Measurements from ENCODE around the gene ZBTB47. TPM values are rescaled to one million over a fixed set of nuclear protein-coding genes. Genes with fewer than 3 reads are reported as not detected.

The ZBTB47 gene
- total and polyA plus RNA-seq, 2 experiments from 2014 or later = 0.48 to 2.8 TPM

DNA sequence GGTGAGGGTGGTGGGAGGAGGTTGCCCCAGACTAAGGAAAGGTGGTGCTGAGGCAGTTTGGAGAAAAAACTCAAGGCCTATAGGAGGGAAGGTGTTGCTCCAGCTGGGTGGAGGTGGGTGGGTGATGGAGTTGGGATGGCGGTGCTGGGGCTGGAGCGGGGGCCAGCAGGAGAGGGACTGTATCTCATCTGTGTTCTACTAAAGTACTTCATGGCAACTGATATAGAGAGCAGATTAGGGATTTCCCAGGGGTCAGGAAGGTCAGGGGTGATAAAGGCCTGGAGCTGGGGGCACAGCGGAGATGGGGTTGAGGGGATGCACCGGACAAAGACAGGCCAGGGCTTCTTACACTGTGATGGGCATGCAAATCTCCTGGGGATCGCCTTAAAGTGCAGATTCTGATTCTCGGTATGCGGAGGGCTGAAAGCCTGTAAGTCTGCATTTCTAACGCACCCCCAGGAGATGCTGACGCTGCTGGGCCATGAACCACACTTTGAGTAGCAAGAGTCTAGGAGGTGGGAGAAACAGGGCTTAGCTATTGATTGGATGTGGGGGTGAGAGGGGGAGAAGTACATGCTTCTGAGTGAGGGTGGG lies 36.0 kb downstream of the ZBTB47 start (continued):
- TF ChIP-seq, protein P1, sequence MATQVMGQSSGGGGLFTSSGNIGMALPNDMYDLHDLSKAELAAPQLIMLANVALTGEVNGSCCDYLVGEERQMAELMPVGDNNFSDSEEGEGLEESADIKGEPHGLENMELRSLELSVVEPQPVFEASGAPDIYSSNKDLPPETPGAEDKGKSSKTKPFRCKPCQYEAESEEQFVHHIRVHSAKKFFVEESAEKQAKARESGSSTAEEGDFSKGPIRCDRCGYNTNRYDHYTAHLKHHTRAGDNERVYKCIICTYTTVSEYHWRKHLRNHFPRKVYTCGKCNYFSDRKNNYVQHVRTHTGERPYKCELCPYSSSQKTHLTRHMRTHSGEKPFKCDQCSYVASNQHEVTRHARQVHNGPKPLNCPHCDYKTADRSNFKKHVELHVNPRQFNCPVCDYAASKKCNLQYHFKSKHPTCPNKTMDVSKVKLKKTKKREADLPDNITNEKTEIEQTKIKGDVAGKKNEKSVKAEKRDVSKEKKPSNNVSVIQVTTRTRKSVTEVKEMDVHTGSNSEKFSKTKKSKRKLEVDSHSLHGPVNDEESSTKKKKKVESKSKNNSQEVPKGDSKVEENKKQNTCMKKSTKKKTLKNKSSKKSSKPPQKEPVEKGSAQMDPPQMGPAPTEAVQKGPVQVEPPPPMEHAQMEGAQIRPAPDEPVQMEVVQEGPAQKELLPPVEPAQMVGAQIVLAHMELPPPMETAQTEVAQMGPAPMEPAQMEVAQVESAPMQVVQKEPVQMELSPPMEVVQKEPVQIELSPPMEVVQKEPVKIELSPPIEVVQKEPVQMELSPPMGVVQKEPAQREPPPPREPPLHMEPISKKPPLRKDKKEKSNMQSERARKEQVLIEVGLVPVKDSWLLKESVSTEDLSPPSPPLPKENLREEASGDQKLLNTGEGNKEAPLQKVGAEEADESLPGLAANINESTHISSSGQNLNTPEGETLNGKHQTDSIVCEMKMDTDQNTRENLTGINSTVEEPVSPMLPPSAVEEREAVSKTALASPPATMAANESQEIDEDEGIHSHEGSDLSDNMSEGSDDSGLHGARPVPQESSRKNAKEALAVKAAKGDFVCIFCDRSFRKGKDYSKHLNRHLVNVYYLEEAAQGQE (IDR thresholded peaks at IDR 0.05; ENCODE audit: unreplicated experiment) = no peak

DNA sequence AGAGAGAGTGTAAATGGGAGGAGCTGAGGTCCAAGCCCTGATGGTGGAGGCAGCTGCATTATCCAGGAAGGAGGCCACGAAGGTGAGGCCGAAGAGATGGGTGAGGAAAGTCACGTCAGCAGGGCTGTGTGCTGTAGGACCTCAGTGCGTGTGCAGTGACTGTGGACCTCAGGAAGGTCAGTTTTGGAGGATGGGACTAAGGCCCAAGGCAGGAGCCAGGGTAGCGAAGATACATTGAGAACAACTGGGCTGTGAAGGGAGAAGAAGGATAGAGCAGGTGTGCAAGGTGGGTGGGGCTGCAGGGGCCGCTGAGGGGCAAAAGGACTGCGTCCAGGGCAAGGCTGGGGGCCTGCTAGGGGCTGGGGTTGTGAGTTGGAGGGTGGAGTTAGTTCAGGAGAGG lies 36.7 kb downstream of the ZBTB47 start:
- Histone ChIP-seq H3K27ac (ENCODE audit: low read depth) (no peak overlapping the region), H3K36me3 (ENCODE audit: insufficient read depth) (no peaks in the 10 kb centered on the region), H2AFZ (no peak overlapping the region), H3K4me1 (ENCODE audit: insufficient read depth) (no peaks in the 10 kb centered on the region), H3K4me2 (no peak overlapping the region), H3F3A (replicated peaks; ENCODE audit: low read depth) (no peaks in the 10 kb centered on the region), H4K20me1 (replicated peaks; ENCODE audit: insufficient read depth) (no peaks in the 10 kb centered on the region), H3K79me2 (replicated peaks; ENCODE audit: insufficient read depth) (no peaks in the 10 kb centered on the region), H3K4me3 (no peak overlapping the region), H3K27me3 (ENCODE audit: insufficient read depth) (no peaks in the 10 kb centered on the region), H3K9me2 (ENCODE audit: insufficient read depth) (no peaks in the 10 kb centered on the region)
- ATAC-seq (no peak), DNase-seq (ENCODE audit: low spot score) (no peak)
- Mint-ChIP-seq H3K27me3 (ENCODE audit: insufficient read depth, low read depth, poor library complexity) (peaks cover 17% of the 10 kb centered on the region), H3K36me3 (ENCODE audit: low read depth) (no peaks in the 10 kb centered on the region), H3K4me1 (peaks cover 19% of the 10 kb centered on the region), H3K4me3 (no peak overlapping the region), H3K27ac (no peak overlapping the region; the same call in 1 of the 2 replicates), H3K9me3 (no peaks in the 10 kb centered on the region)
- no peak for TF ChIP-seq POLR2AphosphoS5 (IDR thresholded peaks at IDR 0.05; ENCODE audit: low read depth)
- TF ChIP-seq, protein P2, sequence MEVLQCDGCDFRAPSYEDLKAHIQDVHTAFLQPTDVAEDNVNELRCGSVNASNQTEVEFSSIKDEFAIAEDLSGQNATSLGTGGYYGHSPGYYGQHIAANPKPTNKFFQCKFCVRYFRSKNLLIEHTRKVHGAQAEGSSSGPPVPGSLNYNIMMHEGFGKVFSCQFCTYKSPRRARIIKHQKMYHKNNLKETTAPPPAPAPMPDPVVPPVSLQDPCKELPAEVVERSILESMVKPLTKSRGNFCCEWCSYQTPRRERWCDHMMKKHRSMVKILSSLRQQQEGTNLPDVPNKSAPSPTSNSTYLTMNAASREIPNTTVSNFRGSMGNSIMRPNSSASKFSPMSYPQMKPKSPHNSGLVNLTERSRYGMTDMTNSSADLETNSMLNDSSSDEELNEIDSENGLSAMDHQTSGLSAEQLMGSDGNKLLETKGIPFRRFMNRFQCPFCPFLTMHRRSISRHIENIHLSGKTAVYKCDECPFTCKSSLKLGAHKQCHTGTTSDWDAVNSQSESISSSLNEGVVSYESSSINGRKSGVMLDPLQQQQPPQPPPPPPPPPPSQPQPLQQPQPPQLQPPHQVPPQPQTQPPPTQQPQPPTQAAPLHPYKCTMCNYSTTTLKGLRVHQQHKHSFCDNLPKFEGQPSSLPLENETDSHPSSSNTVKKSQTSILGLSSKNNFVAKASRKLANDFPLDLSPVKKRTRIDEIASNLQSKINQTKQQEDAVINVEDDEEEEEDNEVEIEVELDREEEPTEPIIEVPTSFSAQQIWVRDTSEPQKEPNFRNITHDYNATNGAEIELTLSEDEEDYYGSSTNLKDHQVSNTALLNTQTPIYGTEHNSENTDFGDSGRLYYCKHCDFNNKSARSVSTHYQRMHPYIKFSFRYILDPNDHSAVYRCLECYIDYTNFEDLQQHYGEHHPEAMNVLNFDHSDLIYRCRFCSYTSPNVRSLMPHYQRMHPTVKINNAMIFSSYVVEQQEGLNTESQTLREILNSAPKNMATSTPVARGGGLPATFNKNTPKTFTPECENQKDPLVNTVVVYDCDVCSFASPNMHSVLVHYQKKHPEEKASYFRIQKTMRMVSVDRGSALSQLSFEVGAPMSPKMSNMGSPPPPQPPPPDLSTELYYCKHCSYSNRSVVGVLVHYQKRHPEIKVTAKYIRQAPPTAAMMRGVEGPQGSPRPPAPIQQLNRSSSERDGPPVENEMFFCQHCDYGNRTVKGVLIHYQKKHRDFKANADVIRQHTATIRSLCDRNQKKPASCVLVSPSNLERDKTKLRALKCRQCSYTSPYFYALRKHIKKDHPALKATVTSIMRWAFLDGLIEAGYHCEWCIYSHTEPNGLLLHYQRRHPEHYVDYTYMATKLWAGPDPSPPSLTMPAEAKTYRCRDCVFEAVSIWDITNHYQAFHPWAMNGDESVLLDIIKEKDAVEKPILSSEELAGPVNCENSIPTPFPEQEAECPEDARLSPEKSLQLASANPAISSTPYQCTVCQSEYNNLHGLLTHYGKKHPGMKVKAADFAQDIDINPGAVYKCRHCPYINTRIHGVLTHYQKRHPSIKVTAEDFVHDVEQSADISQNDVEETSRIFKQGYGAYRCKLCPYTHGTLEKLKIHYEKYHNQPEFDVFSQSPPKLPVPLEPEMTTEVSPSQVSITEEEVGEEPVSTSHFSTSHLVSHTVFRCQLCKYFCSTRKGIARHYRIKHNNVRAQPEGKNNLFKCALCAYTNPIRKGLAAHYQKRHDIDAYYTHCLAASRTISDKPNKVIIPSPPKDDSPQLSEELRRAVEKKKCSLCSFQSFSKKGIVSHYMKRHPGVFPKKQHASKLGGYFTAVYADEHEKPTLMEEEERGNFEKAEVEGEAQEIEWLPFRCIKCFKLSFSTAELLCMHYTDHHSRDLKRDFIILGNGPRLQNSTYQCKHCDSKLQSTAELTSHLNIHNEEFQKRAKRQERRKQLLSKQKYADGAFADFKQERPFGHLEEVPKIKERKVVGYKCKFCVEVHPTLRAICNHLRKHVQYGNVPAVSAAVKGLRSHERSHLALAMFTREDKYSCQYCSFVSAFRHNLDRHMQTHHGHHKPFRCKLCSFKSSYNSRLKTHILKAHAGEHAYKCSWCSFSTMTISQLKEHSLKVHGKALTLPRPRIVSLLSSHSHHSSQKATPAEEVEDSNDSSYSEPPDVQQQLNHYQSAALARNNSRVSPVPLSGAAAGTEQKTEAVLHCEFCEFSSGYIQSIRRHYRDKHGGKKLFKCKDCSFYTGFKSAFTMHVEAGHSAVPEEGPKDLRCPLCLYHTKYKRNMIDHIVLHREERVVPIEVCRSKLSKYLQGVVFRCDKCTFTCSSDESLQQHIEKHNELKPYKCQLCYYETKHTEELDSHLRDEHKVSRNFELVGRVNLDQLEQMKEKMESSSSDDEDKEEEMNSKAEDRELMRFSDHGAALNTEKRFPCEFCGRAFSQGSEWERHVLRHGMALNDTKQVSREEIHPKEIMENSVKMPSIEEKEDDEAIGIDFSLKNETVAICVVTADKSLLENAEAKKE (CRISPR knock-in tag; IDR thresholded peaks at IDR 0.05) = no peak
- no peak for TF ChIP-seq NANOG (IDR thresholded peaks at IDR 0.05; ENCODE audit: borderline replicate concordance)
- no peak for TF ChIP-seq EZH2 (IDR thresholded peaks at IDR 0.05; ENCODE audit: low read depth, unreplicated experiment)
- no peak for TF ChIP-seq ZNF331 (CRISPR knock-in tag; IDR thresholded peaks at IDR 0.05; ENCODE audit: low read depth)
- TF ChIP-seq, protein P3, sequence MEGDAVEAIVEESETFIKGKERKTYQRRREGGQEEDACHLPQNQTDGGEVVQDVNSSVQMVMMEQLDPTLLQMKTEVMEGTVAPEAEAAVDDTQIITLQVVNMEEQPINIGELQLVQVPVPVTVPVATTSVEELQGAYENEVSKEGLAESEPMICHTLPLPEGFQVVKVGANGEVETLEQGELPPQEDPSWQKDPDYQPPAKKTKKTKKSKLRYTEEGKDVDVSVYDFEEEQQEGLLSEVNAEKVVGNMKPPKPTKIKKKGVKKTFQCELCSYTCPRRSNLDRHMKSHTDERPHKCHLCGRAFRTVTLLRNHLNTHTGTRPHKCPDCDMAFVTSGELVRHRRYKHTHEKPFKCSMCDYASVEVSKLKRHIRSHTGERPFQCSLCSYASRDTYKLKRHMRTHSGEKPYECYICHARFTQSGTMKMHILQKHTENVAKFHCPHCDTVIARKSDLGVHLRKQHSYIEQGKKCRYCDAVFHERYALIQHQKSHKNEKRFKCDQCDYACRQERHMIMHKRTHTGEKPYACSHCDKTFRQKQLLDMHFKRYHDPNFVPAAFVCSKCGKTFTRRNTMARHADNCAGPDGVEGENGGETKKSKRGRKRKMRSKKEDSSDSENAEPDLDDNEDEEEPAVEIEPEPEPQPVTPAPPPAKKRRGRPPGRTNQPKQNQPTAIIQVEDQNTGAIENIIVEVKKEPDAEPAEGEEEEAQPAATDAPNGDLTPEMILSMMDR (conservative IDR thresholded peaks at IDR 0.05; ENCODE audit: low read depth in 2 of 2) = no peak
- TF ChIP-seq ZNF114 (CRISPR knock-in tag; IDR thresholded peaks at IDR 0.05) = no peak
- TF ChIP-seq STAT1 (IDR thresholded peaks at IDR 0.05; ENCODE audit: unreplicated experiment) = no peak
- TF ChIP-seq EZH2phosphoT487 (IDR thresholded peaks at IDR 0.05; ENCODE audit: unreplicated experiment) = no peak
- no peak for TF ChIP-seq ETS1 (IDR thresholded peaks at IDR 0.05)
- TF ChIP-seq CREB1 (CRISPR knock-in tag; IDR thresholded peaks at IDR 0.05; ENCODE audit: low read depth) = no peak
